K562 (cell line): ENCODE results near the gene ENPP7. TPM values are rescaled to one million over a fixed set of nuclear protein-coding genes. Genes with fewer than 3 reads are reported as not detected.
A peak's percentile ranks its signal among the peaks of the same experiment; 100 is the strongest.

Experiments
- ADNP ChIP-seq: fragments of 200-800 bp; sonication (Bioruptor generic); IDR thresholded peaks from 2 replicates; pipeline ENCODE4 v1.6.1; 2016; ENCODE audit warnings: missing genetic modification characterization, missing compliant biosample characterization
- CBFA2T3 ChIP-seq: fragments of 450-650 bp; IDR thresholded peaks from 2 replicates; pipeline ENCODE4 v1.6.1; 2017
- DACH1 ChIP-seq: fragments of 450-650 bp; IDR thresholded peaks from 2 replicates; pipeline ENCODE4 v1.6.1; 2018; ENCODE audit not compliant: partially characterized antibody
- FOSL1 ChIP-seq: fragments of 200-800 bp; sonication (Bioruptor generic); conservative IDR thresholded peaks from 2 replicates; pipeline ENCODE4 v1.6.1; 2016; ENCODE audit warnings: missing genetic modification characterization, missing compliant biosample characterization
- HDAC2 ChIP-seq: fragments of 450-650 bp; IDR thresholded peaks from 2 replicates; pipeline ENCODE4 v1.6.1; 2016; ENCODE audit warnings: mild to moderate bottlenecking
- KLF1 ChIP-seq: fragments of 450-650 bp; IDR thresholded peaks from 2 replicates; pipeline ENCODE4 v1.6.1; 2016; ENCODE audit warnings: missing genetic modification characterization, missing compliant biosample characterization
- MCM3 ChIP-seq: fragments of 450-650 bp; IDR thresholded peaks from 2 replicates; pipeline ENCODE4 v1.6.1; 2016
- MCM5 ChIP-seq: fragments of 450-650 bp; IDR thresholded peaks from 2 replicates; pipeline ENCODE4 v1.6.1; 2016; ENCODE audit warnings: low read depth
- MITF ChIP-seq: IDR thresholded peaks from 2 replicates; pipeline ENCODE4 v1.6.1; 2014; ENCODE audit warnings: antibody characterized with exemption
- NCOR1 ChIP-seq: fragments of 450-650 bp; IDR thresholded peaks from 2 replicates; pipeline ENCODE4 v1.6.1; 2016; ENCODE audit warnings: mild to moderate bottlenecking, moderate library complexity
- NFYB ChIP-seq: IDR thresholded peaks from 2 replicates; pipeline ENCODE4 v1.6.1; 2011; ENCODE audit warnings: mild to moderate bottlenecking, moderate library complexity; ENCODE audit not compliant: insufficient read length; ENCODE audit errors: extremely low read depth
- NRF1 ChIP-seq, 2 experiments: fragments of 450-650 bp; IDR thresholded peaks in 1 of 2; conservative IDR thresholded peaks in 1 of 2; 2 replicates each; pipeline ENCODE4 v1.6.1; 2014; ENCODE audit warnings: mild to moderate bottlenecking in 2 of 2
- SMARCE1 ChIP-seq: fragments of 450-650 bp; IDR thresholded peaks from 2 replicates; pipeline ENCODE4 v1.7.1; 2016; ENCODE audit warnings: mild to moderate bottlenecking
- THAP7 ChIP-seq: fragments of 250-450 bp; sonication (Bioruptor Pico); IDR thresholded peaks from 2 replicates; pipeline ENCODE4 v1.5.0; 2021
- ZNF232 ChIP-seq: sonication (generic); formaldehyde crosslinking; IDR thresholded peaks from 2 replicates; pipeline ENCODE4 v1.8.0; 2022; ENCODE audit warnings: mild to moderate bottlenecking, missing genetic modification reagents
- ZNF584 ChIP-seq: fragments of 200-800 bp; sonication (Bioruptor generic); IDR thresholded peaks from 2 replicates; pipeline ENCODE4 v1.6.1; 2016; ENCODE audit warnings: low read depth, mild to moderate bottlenecking, missing genetic modification characterization, missing compliant biosample characterization
- polyA plus RNA-seq, 8 experiments: library from polyadenylated mRNA; depleted of rRNA in 4 of 8; stranded (reverse) in 5 of 8; unstranded in 3 of 8; fragments of >200 nt; fragmentation: Nextera tagmentation in 2 of 8; fragmentation: Illumina TruSeq in 1 of 8; extraction: Ambion mirVana in 2 of 8; extraction: Trizol in 1 of 8; gene quantifications; 2 replicates each; pipeline versions ENCODE4 v1.2.1 to v1.2.3, GENCODE V29; 2011 to 2014; ENCODE audit warnings: inconsistent platforms in 1 of 8, missing spikeins in 1 of 8
- total RNA-seq, 7 experiments: library from RNA; depleted of rRNA in 6 of 7; stranded (reverse); fragments of >200 nt in 6 of 7; fragmentation: Illumina TruSeq in 2 of 7; extraction: Trizol in 2 of 7; gene quantifications; 2 replicates each; pipeline versions ENCODE4 v1.2.1 to v1.2.3, GENCODE V29; 2011 to 2021; ENCODE audit warnings: low replicate concordance in 1 of 7
- TF ChIP-seq, protein P1 (sequence below): fragments of 200-800 bp; sonication (Bioruptor generic); IDR thresholded peaks from 2 replicates; pipeline ENCODE4 v1.6.1; 2016; ENCODE audit warnings: missing genetic modification characterization, missing compliant biosample characterization
- TF ChIP-seq, protein P2 (sequence below): fragments of 450-650 bp; formaldehyde crosslinking; IDR thresholded peaks from 2 replicates; pipeline ENCODE4 v1.4.0; 2022; ENCODE audit warnings: mild to moderate bottlenecking, moderate library complexity

The ENPP7 gene
- total and polyA plus RNA-seq, 9 of the 15 experiments (the other 6 are each of a cell fraction or from before 2014, with no cell fraction given): not detected

GRCh38 chr17:79750650-79751545, 20.2 kb downstream of the ENPP7 start (continued):
- TF ChIP-seq MCM5 (no peak), SMARCE1 (0 out of 2 replicates have a peak, but pooled peaks have one; percentile 18), NCOR1 (peak; percentile 20; the same call in 1 of the 2 replicates), DACH1 (no peak), THAP7 (no peak), KLF1 (no peak), ADNP (tag) (peak; percentile 40; the same call in 1 of the 2 replicates), NFYB (no peak), FOSL1 (no peak), ZNF232 (CRISPR knock-in tag) (no peak), CBFA2T3 (peak; percentile 43), HDAC2 (peak; percentile 37; the same call in 1 of the 2 replicates), MITF (no peak), ZNF584 (CRISPR knock-in tag) (no peak), NRF1 (conservative IDR thresholded peaks at IDR 0.05 in 1 of 2, IDR thresholded peaks at IDR 0.05 in 1 of 2) (no peak), MCM3 (no peak)
- TF ChIP-seq, protein P1, sequence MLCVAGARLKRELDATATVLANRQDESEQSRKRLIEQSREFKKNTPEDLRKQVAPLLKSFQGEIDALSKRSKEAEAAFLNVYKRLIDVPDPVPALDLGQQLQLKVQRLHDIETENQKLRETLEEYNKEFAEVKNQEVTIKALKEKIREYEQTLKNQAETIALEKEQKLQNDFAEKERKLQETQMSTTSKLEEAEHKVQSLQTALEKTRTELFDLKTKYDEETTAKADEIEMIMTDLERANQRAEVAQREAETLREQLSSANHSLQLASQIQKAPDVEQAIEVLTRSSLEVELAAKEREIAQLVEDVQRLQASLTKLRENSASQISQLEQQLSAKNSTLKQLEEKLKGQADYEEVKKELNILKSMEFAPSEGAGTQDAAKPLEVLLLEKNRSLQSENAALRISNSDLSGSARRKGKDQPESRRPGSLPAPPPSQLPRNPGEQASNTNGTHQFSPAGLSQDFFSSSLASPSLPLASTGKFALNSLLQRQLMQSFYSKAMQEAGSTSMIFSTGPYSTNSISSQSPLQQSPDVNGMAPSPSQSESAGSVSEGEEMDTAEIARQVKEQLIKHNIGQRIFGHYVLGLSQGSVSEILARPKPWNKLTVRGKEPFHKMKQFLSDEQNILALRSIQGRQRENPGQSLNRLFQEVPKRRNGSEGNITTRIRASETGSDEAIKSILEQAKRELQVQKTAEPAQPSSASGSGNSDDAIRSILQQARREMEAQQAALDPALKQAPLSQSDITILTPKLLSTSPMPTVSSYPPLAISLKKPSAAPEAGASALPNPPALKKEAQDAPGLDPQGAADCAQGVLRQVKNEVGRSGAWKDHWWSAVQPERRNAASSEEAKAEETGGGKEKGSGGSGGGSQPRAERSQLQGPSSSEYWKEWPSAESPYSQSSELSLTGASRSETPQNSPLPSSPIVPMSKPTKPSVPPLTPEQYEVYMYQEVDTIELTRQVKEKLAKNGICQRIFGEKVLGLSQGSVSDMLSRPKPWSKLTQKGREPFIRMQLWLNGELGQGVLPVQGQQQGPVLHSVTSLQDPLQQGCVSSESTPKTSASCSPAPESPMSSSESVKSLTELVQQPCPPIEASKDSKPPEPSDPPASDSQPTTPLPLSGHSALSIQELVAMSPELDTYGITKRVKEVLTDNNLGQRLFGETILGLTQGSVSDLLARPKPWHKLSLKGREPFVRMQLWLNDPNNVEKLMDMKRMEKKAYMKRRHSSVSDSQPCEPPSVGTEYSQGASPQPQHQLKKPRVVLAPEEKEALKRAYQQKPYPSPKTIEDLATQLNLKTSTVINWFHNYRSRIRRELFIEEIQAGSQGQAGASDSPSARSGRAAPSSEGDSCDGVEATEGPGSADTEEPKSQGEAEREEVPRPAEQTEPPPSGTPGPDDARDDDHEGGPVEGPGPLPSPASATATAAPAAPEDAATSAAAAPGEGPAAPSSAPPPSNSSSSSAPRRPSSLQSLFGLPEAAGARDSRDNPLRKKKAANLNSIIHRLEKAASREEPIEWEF (CRISPR knock-in tag): no peak
- TF ChIP-seq, protein P2, sequence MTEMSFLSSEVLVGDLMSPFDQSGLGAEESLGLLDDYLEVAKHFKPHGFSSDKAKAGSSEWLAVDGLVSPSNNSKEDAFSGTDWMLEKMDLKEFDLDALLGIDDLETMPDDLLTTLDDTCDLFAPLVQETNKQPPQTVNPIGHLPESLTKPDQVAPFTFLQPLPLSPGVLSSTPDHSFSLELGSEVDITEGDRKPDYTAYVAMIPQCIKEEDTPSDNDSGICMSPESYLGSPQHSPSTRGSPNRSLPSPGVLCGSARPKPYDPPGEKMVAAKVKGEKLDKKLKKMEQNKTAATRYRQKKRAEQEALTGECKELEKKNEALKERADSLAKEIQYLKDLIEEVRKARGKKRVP (CRISPR knock-in tag): no peak
